C4-2B (cell line): Measurements from ENCODE around the gene ARHGDIB.

ENCODE experiments used
- CTCF ChIP-seq: fragments of 450-650 bp; conservative IDR thresholded peaks from 2 replicates; pipeline ENCODE4 v1.5.1; 2017; ENCODE audit warnings: mild to moderate bottlenecking
- ZFX ChIP-seq: fragments of 450-650 bp; IDR thresholded peaks from 2 replicates; pipeline ENCODE4 v1.6.1; 2017

- TF ChIP-seq CTCF (no peak), ZFX (no peak)
Observed at GRCh38 chr12:14989790-14990189, 28.4 kb upstream of the ARHGDIB start.
